PC-3 (cell line): ENCODE results near the gene NIN. TPM values are rescaled to one million over a fixed set of nuclear protein-coding genes. Genes with fewer than 3 reads are reported as not detected.

Source experiments
- ATAC-seq: fragments of 200-7000 bp; cut with Tn5 transposase; 2 replicates; pipeline ENCODE4 v1.9.1; 2020; ENCODE audit warnings: mild to moderate bottlenecking, moderate library complexity
- BruUV-seq: library from RNA; stranded (reverse); fragments of 400-500 nt; replicated peaks from 2 replicates; lab custom pipeline; 2021; lab: Mats Ljungman, UMichigan
- CTCF ChIA-PET: fragments of 300-600 bp; sonication (Branson Sonifier 250); formaldehyde crosslinking; loops from one replicate; lab custom pipeline; 2022; ENCODE audit warnings: antibody characterized with exemption; lab: Charles Lee
- POLR2A ChIA-PET: fragments of 300-600 bp; sonication (Branson Sonifier 250); formaldehyde crosslinking; loops from one replicate; lab custom pipeline; 2022; ENCODE audit warnings: antibody characterized with exemption; ENCODE audit not compliant: unreplicated experiment; lab: Charles Lee
- DNase-seq: peaks from one replicate; pipeline ENCODE4 v3.0.0-alpha.2; 2015
- H2AFZ ChIP-seq: fragments of 300-600 bp; sonication (generic); 2 replicates; pipeline ENCODE4 v1.6.0; 2016; ENCODE audit warnings: antibody characterized with exemption, low read length
- H3F3A ChIP-seq: fragments of 300-600 bp; sonication (generic); one replicate; pipeline ENCODE4 v1.6.0; 2017; ENCODE audit warnings: antibody characterized with exemption, low read length, control low read depth, mild to moderate bottlenecking; ENCODE audit not compliant: unreplicated experiment
- H3K27ac ChIP-seq: fragments of 300-600 bp; sonication (generic); 2 replicates; pipeline ENCODE4 v1.5.1; 2016; ENCODE audit warnings: mild to moderate bottlenecking, low read length
- H3K27me3 ChIP-seq: fragments of 300-600 bp; sonication (generic); 2 replicates; pipeline ENCODE4 v1.6.1; 2016; ENCODE audit warnings: low read length, mixed read lengths
- H3K36me3 ChIP-seq: fragments of 300-600 bp; sonication (generic); 2 replicates; pipeline ENCODE4 v1.6.1; 2016; ENCODE audit warnings: low read depth, mixed run types, low read length, mixed read lengths
- H3K4me1 ChIP-seq: fragments of 300-600 bp; sonication (generic); 2 replicates; pipeline ENCODE4 v1.5.1; 2016; ENCODE audit warnings: low read length; ENCODE audit not compliant: insufficient read depth
- H3K4me2 ChIP-seq: fragments of 300-600 bp; sonication (generic); 2 replicates; pipeline ENCODE4 v1.6.0; 2016; ENCODE audit warnings: low read length
- H3K4me3 ChIP-seq: fragments of 300-600 bp; sonication (generic); 2 replicates; pipeline ENCODE4 v1.5.1; 2016; ENCODE audit warnings: mild to moderate bottlenecking, low read length, mixed read lengths
- H3K79me2 ChIP-seq: fragments of 300-600 bp; sonication (generic); 2 replicates; pipeline ENCODE4 v1.6.1; 2017; ENCODE audit warnings: low read length, mixed read lengths
- H3K9ac ChIP-seq: fragments of 300-600 bp; sonication (generic); 2 replicates; pipeline ENCODE4 v1.6.0; 2016; ENCODE audit warnings: mild to moderate bottlenecking, low read length
- H3K9me2 ChIP-seq: fragments of 300-600 bp; sonication (generic); replicated peaks from 2 replicates; pipeline ENCODE4 v1.6.1; 2016; ENCODE audit warnings: mixed run types, low read length, mixed read lengths
- H3K9me3 ChIP-seq: fragments of 300-600 bp; sonication (generic); 2 replicates; pipeline ENCODE4 v1.6.1; 2016; ENCODE audit warnings: low read length, mixed read lengths
- H4K20me1 ChIP-seq: fragments of 300-600 bp; sonication (generic); 2 replicates; pipeline ENCODE4 v1.6.1; 2016; ENCODE audit warnings: low read length, mixed read lengths
- EZH2 ChIP-seq: fragments of 300-600 bp; sonication (generic); IDR thresholded peaks from one replicate; pipeline ENCODE4 v1.6.1; 2017; ENCODE audit warnings: antibody characterized with exemption, mild to moderate bottlenecking, low read length; ENCODE audit not compliant: unreplicated experiment
- EZH2phosphoT487 ChIP-seq: fragments of 300-600 bp; sonication (generic); IDR thresholded peaks from 2 replicates; pipeline ENCODE4 v1.6.1; 2018; ENCODE audit warnings: mild to moderate bottlenecking, antibody characterized with exemption, low read length, borderline replicate concordance
- intact Hi-C: fragments of 100-400 bp; cut with micrococcal nuclease; formaldehyde crosslinking; loops from 2 replicates; pipeline ENCODE4 v1.9.0; 2023
- total RNA-seq: library from RNA; depleted of rRNA; stranded (reverse); fragments of >200 nt; gene quantifications from 2 replicates; pipeline ENCODE4 v1.2.3, GENCODE V29; 2014
- TF ChIP-seq, protein P1 (sequence below): fragments of 300-600 bp; sonication (generic); conservative IDR thresholded peaks from 2 replicates; pipeline ENCODE4 v1.5.1; 2017; ENCODE audit warnings: antibody characterized with exemption, low read depth, mild to moderate bottlenecking, low read length

NIN gene
- total RNA-seq, 1 experiment from 2014 or later, result 34.3 TPM

DNA sequence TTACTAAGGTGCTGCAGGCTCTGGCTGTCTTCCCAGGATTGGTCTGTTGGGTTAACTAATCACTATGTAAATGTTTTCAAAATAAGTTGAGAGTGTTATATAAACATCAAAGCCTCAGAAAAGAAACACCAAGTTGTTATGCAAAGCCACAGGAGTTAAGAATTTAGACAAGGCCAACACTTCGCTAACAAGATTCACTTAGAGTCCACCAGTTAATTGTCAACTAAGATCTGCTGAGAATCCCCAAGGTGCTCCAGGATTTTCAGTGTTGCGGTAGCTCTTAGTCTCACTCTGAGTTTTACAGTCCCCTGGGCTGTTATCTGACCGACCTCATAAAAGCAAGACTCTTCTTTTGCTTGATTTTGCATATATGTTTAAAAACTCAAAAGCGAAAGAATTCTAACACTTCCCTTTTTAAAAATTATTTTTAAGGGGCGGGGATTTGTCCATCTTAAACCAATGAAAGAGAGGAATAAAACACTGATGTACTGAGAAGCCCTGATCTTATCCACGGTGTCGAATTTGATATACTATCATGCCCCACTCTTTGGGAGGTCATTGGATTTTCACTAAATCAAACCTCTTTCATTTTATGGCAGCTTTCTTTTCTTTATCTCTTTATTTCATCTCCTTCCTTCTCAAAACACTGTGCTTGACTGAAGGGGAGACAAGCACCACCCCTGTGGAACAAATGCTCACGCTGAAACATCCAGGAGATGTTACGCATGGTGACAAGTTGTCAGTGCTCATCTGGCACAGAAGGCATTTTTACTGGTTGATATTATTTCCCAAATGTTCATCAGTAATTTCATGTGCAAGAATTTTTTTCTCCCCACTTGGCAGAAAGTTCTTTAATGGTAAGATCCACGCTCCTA is 7.0 kb downstream of the NIN start:
- ChIA-PET POLR2A (no interaction called here), CTCF (interaction anchor here (0.5 to 1.4 kb wide), 2 partner anchors 19 to 36 kb away, joined by 3 to 13 read pairs; no protein-coding TSS in a partner anchor)
- Histone ChIP-seq H4K20me1 (peaks cover 21% of the 10 kb centered on the region; the same call in 1 of the 2 replicates), H3K27me3 (no peaks in the 10 kb centered on the region), H3K27ac (peak overlapping the region; percentile 58), H3F3A (no peaks in the 10 kb centered on the region), H2AFZ (no peak overlapping the region), H3K4me2 (peak overlapping the region; percentile 11), H3K36me3 (no peaks in the 10 kb centered on the region; the same call in 1 of the 2 replicates), H3K9me3 (no peaks in the 10 kb centered on the region), H3K9me2 (no peaks in the 10 kb centered on the region), H3K4me3 (no peak overlapping the region), H3K4me1 (peaks cover 27% of the 10 kb centered on the region), H3K9ac (peak overlapping the region; percentile 26; the same call in 1 of the 2 replicates), H3K79me2 (peaks cover 81% of the 10 kb centered on the region)
- ATAC-seq (peak; percentile 39), DNase-seq (no peak)
- intact Hi-C loops, result loop anchor here (2.0 kb wide), 1 partner anchor 23 kb away; no protein-coding TSS in a partner anchor
- no TSS peak for BruUV-seq
- TF ChIP-seq EZH2phosphoT487, result no peak
- TF ChIP-seq, protein P1, sequence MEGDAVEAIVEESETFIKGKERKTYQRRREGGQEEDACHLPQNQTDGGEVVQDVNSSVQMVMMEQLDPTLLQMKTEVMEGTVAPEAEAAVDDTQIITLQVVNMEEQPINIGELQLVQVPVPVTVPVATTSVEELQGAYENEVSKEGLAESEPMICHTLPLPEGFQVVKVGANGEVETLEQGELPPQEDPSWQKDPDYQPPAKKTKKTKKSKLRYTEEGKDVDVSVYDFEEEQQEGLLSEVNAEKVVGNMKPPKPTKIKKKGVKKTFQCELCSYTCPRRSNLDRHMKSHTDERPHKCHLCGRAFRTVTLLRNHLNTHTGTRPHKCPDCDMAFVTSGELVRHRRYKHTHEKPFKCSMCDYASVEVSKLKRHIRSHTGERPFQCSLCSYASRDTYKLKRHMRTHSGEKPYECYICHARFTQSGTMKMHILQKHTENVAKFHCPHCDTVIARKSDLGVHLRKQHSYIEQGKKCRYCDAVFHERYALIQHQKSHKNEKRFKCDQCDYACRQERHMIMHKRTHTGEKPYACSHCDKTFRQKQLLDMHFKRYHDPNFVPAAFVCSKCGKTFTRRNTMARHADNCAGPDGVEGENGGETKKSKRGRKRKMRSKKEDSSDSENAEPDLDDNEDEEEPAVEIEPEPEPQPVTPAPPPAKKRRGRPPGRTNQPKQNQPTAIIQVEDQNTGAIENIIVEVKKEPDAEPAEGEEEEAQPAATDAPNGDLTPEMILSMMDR, result no peak
- TF ChIP-seq EZH2, result no peak

DNA sequence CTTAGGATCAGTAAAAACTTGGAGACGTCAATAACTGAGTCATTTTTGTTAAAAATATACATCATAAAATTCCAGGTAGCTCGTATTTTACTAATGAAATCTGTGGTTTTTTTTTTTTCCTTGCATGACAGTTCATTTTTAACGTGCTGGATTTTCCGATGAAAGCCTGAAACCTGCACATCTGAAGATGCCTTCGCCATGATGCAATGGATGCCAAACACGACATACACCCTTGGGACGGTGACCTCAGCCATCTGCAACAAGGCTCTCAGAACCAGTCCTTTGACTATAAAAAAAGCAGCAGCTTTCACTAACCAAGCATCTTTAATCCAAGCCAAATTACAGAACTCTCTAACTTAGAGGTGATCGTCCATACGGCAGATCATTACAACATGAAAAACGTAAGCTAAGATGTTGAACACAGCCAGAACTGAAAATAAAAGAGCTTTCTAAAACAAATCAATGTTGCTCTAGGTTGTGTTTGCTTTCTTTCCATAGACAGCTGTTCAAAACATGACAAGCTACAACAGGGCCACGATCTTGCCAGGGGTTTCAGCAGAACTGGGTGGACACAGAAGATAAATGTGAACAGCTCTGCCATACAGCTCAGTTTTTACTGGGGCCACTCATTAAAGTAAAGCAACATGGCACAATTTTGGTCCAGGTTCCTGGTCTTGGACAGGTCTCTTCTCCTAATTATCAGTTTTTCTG is 7.8 kb downstream of the NIN start:
- Histone ChIP-seq H2AFZ (no peak overlapping the region), H3K27ac (peak overlapping the region; percentile 58), H3K9me2 (no peaks in the 10 kb centered on the region), H3K36me3 (no peaks in the 10 kb centered on the region; the same call in 1 of the 2 replicates), H3K4me1 (peaks cover 20% of the 10 kb centered on the region), H3K4me3 (no peak overlapping the region), H3K27me3 (no peaks in the 10 kb centered on the region), H4K20me1 (0 out of 2 replicates have a peak, but pooled peaks cover 13% of the 10 kb centered on the region), H3K9ac (peak overlapping the region; percentile 26), H3K9me3 (no peaks in the 10 kb centered on the region), H3K79me2 (peaks cover 73% of the 10 kb centered on the region), H3K4me2 (peak overlapping the region; percentile 11), H3F3A (no peaks in the 10 kb centered on the region)
- TF ChIP-seq EZH2phosphoT487, result no peak
- no peak for TF ChIP-seq EZH2
- TF ChIP-seq, protein P1, result no peak
- POLR2A ChIA-PET, result interaction anchor here (0.6 to 1.1 kb wide), 3 partner anchors 29 to 109 kb away, joined by 3 to 5 read pairs (median 5); no protein-coding TSS in a partner anchor
- ATAC-seq, result peak; percentile 18
- BruUV-seq, result no TSS peak
- CTCF ChIA-PET, result interaction anchor here (0.5 to 1.4 kb wide), 4 partner anchors 18 to 638 kb away, joined by 3 to 13 read pairs (median 4); no protein-coding TSS in a partner anchor
- DNase-seq, result peak; percentile 25
- intact Hi-C loops, result loop anchor here (2.0 kb wide), 1 partner anchor 22 kb away; no protein-coding TSS in a partner anchor
